Measurements from ENCODE around the gene LINC01488. TPM values are rescaled to one million over a fixed set of nuclear protein-coding genes. Genes with fewer than 3 reads are reported as not detected.

The LINC01488 gene
- total RNA-seq, 1 donor from 2014 or later = not detected

GRCh38 chr11:69473276-69473845 lies 8.1 kb upstream of the LINC01488 start:
- no peak for TF ChIP-seq EZH2 (IDR thresholded peaks at IDR 0.05; ENCODE audit: insufficient read depth, low read length)
- TF ChIP-seq CTCF (IDR thresholded peaks at IDR 0.05; ENCODE audit: insufficient read depth, low read depth, low read length) = no peak
- peak overlapping the region; percentile 18 for H3K27ac Mint-ChIP-seq (ENCODE audit: unreplicated experiment)
- no peak for FAIRE-seq

GRCh38 chr11:69474736-69475135 lies 6.7 kb upstream of the LINC01488 start:
- H2AFZ ChIP-seq (ENCODE audit: low read depth, low read length) = no peak overlapping the region
- peaks cover 7% of the 10 kb centered on the region for H3K9me3 Mint-ChIP-seq (ENCODE audit: unreplicated experiment)
- no peaks in the 10 kb centered on the region for H4K20me1 ChIP-seq (ENCODE audit: insufficient read depth, low read length)
- H3K4me1 Mint-ChIP-seq (ENCODE audit: low read depth, unreplicated experiment) = no peaks in the 10 kb centered on the region
- FAIRE-seq = no peak
- H3K36me3 ChIP-seq (ENCODE audit: insufficient read depth, low read length) = no peaks in the 10 kb centered on the region
- no peak overlapping the region for H3K27ac ChIP-seq (ENCODE audit: low read depth, low read length)
- no peak overlapping the region for H3K4me3 Mint-ChIP-seq (ENCODE audit: unreplicated experiment)
- TF ChIP-seq EZH2 (IDR thresholded peaks at IDR 0.05; ENCODE audit: insufficient read depth, low read length) (no peak), CTCF (IDR thresholded peaks at IDR 0.05; ENCODE audit: insufficient read depth, low read depth, low read length) (no peak)
- no peaks in the 10 kb centered on the region for H3K27me3 ChIP-seq (ENCODE audit: insufficient read depth, low read length)
- peaks cover 4% of the 10 kb centered on the region for H3K36me3 Mint-ChIP-seq (ENCODE audit: low read depth, unreplicated experiment)
- H3K4me3 ChIP-seq (ENCODE audit: insufficient read depth, low read depth, low read length) = no peak overlapping the region
- peaks cover 50% of the 10 kb centered on the region for H3K27me3 Mint-ChIP-seq (ENCODE audit: low read depth, unreplicated experiment)
- H3K4me2 ChIP-seq (ENCODE audit: low read length) = no peak overlapping the region
- H3K4me1 ChIP-seq (ENCODE audit: insufficient read depth, low read length) = peaks cover 11% of the 10 kb centered on the region
- H3K9ac ChIP-seq (ENCODE audit: low read length) = no peak overlapping the region
- no peak for DNase-seq (ENCODE audit: low read depth)
- H3K9me3 ChIP-seq (ENCODE audit: insufficient read depth, low read depth, low read length) = peaks cover 9% of the 10 kb centered on the region
- H3K79me2 ChIP-seq (ENCODE audit: insufficient read depth, low read length) = no peaks in the 10 kb centered on the region
- H3K27ac Mint-ChIP-seq (ENCODE audit: unreplicated experiment) = no peak overlapping the region

More at GRCh38 chr11:69473276-69473845, 8.1 kb upstream of the LINC01488 start:
- Histone ChIP-seq H2AFZ (ENCODE audit: low read depth, low read length) (no peak overlapping the region), H3K27ac (ENCODE audit: low read depth, low read length) (no peak overlapping the region), H4K20me1 (ENCODE audit: insufficient read depth, low read length) (no peaks in the 10 kb centered on the region), H3K9me3 (ENCODE audit: insufficient read depth, low read depth, low read length) (peaks cover 9% of the 10 kb centered on the region), H3K4me3 (ENCODE audit: insufficient read depth, low read depth, low read length) (no peak overlapping the region), H3K9ac (ENCODE audit: low read length) (no peak overlapping the region), H3K36me3 (ENCODE audit: insufficient read depth, low read length) (no peaks in the 10 kb centered on the region), H3K27me3 (ENCODE audit: insufficient read depth, low read length) (no peaks in the 10 kb centered on the region), H3K79me2 (ENCODE audit: insufficient read depth, low read length) (no peaks in the 10 kb centered on the region), H3K4me2 (ENCODE audit: low read length) (no peak overlapping the region), H3K4me1 (ENCODE audit: insufficient read depth, low read length) (peaks cover 10% of the 10 kb centered on the region)
- Mint-ChIP-seq H3K4me1 (ENCODE audit: low read depth, unreplicated experiment) (no peaks in the 10 kb centered on the region), H3K27me3 (ENCODE audit: low read depth, unreplicated experiment) (peaks cover 49% of the 10 kb centered on the region), H3K36me3 (ENCODE audit: low read depth, unreplicated experiment) (peaks cover 4% of the 10 kb centered on the region), H3K9me3 (ENCODE audit: unreplicated experiment) (peaks cover 7% of the 10 kb centered on the region), H3K4me3 (ENCODE audit: unreplicated experiment) (no peak overlapping the region)
- no peak for DNase-seq (ENCODE audit: low read depth)

- peaks cover 17% of the 10 kb centered on the region for H3K4me1 ChIP-seq (ENCODE audit: insufficient read depth, low read length)
- H3K27me3 Mint-ChIP-seq (ENCODE audit: low read depth, unreplicated experiment) = peaks cover 48% of the 10 kb centered on the region
- no peak overlapping the region for H3K4me2 ChIP-seq (ENCODE audit: low read length)
- peaks cover 4% of the 10 kb centered on the region for H3K36me3 Mint-ChIP-seq (ENCODE audit: low read depth, unreplicated experiment)
- H3K4me3 ChIP-seq (ENCODE audit: insufficient read depth, low read depth, low read length) = no peak overlapping the region
- DNase-seq (ENCODE audit: low read depth) = no peak
- no peak overlapping the region for H3K27ac ChIP-seq (ENCODE audit: low read depth, low read length)
- FAIRE-seq = no peak
- peaks cover 9% of the 10 kb centered on the region for H3K9me3 ChIP-seq (ENCODE audit: insufficient read depth, low read depth, low read length)
- peaks cover 7% of the 10 kb centered on the region for H3K9me3 Mint-ChIP-seq (ENCODE audit: unreplicated experiment)
- no peaks in the 10 kb centered on the region for H3K27me3 ChIP-seq (ENCODE audit: insufficient read depth, low read length)
- H3K4me1 Mint-ChIP-seq (ENCODE audit: low read depth, unreplicated experiment) = peaks cover 2% of the 10 kb centered on the region
- H3K9ac ChIP-seq (ENCODE audit: low read length) = no peak overlapping the region
- TF ChIP-seq CTCF (IDR thresholded peaks at IDR 0.05; ENCODE audit: insufficient read depth, low read depth, low read length) = no peak
- TF ChIP-seq EZH2 (IDR thresholded peaks at IDR 0.05; ENCODE audit: insufficient read depth, low read length) = no peak
- H3K27ac Mint-ChIP-seq (ENCODE audit: unreplicated experiment) = no peak overlapping the region
- no peak overlapping the region for H3K4me3 Mint-ChIP-seq (ENCODE audit: unreplicated experiment)
- no peak overlapping the region for H2AFZ ChIP-seq (ENCODE audit: low read depth, low read length)
- H3K36me3 ChIP-seq (ENCODE audit: insufficient read depth, low read length) = no peaks in the 10 kb centered on the region
- no peaks in the 10 kb centered on the region for H4K20me1 ChIP-seq (ENCODE audit: insufficient read depth, low read length)
- H3K79me2 ChIP-seq (ENCODE audit: insufficient read depth, low read length) = no peaks in the 10 kb centered on the region
Observed at GRCh38 chr11:69475141-69475865, 6.2 kb upstream of the LINC01488 start.
